ENCODE data around the gene PPP1CA.

Gene PPP1CA

GRCh38 chr11:67369801-67370284 lies 31.8 kb downstream of the PPP1CA start:
- Histone ChIP-seq H3K4me3 (ENCODE audit: low read length in 2 of 2) (peak overlapping the region; percentile 44 to 58), H3K4me1 (ENCODE audit: control insufficient read depth, insufficient read depth, low read length) (peaks cover 84% of the 10 kb centered on the region), H3K27ac (ENCODE audit: low read length) (peak overlapping the region; percentile 96)

GRCh38 chr11:67369275-67369674 lies 32.4 kb downstream of the PPP1CA start:
- Histone ChIP-seq H3K27ac (ENCODE audit: low read length) (peak overlapping the region; percentile 96), H3K9me3 (ENCODE audit: control insufficient read depth in 2 of 2, low read length in 2 of 2) (no peaks in the 10 kb centered on the region), H3K36me3 (ENCODE audit: control insufficient read depth in 2 of 2, insufficient read depth in 2 of 2, low read length in 2 of 2) (peaks cover 5 to 8% of the 10 kb centered on the region in 2 donors), H3K27me3 (ENCODE audit: control insufficient read depth in 1 of 2, insufficient read depth in 2 of 2, low read length in 2 of 2) (no peaks in the 10 kb centered on the region), H3K4me3 (ENCODE audit: low read length in 2 of 2) (peak overlapping the region; percentile 44 to 58), H3K4me1 (ENCODE audit: control insufficient read depth, insufficient read depth, low read length) (peaks cover 84% of the 10 kb centered on the region), H3K9ac (ENCODE audit: low read length in 2 of 2) (peak overlapping the region; percentile 62 to 78)

More at GRCh38 chr11:67369801-67370284, 31.8 kb downstream of the PPP1CA start:
- H3K9me3 ChIP-seq (ENCODE audit: control insufficient read depth in 2 of 2, low read length in 2 of 2): no peaks in the 10 kb centered on the region
- no peaks in the 10 kb centered on the region for H3K27me3 ChIP-seq (ENCODE audit: control insufficient read depth in 1 of 2, insufficient read depth in 2 of 2, low read length in 2 of 2)
- H3K36me3 ChIP-seq (ENCODE audit: control insufficient read depth in 2 of 2, insufficient read depth in 2 of 2, low read length in 2 of 2): peaks cover 0 to 3% of the 10 kb centered on the region in 2 donors
- peak overlapping the region; percentile 64 to 89 for H3K9ac ChIP-seq (ENCODE audit: low read length in 2 of 2)

GRCh38 chr11:67368621-67369020 lies 33.0 kb downstream of the PPP1CA start:
- H3K27me3 ChIP-seq (ENCODE audit: control insufficient read depth in 1 of 2, insufficient read depth in 2 of 2, low read length in 2 of 2): no peaks in the 10 kb centered on the region
- no peak overlapping the region for H3K4me3 ChIP-seq (ENCODE audit: low read length in 2 of 2)
- H3K36me3 ChIP-seq (ENCODE audit: control insufficient read depth in 2 of 2, insufficient read depth in 2 of 2, low read length in 2 of 2): peaks cover 7 to 8% of the 10 kb centered on the region in 2 donors
- peak overlapping the region; percentile 96 for H3K27ac ChIP-seq (ENCODE audit: low read length)
- no peak overlapping the region for H3K9ac ChIP-seq (ENCODE audit: low read length in 2 of 2)
- H3K9me3 ChIP-seq (ENCODE audit: control insufficient read depth in 2 of 2, low read length in 2 of 2): no peaks in the 10 kb centered on the region
- H3K4me1 ChIP-seq (ENCODE audit: control insufficient read depth, insufficient read depth, low read length): peaks cover 78% of the 10 kb centered on the region

- Histone ChIP-seq H3K27me3 (ENCODE audit: control insufficient read depth in 1 of 2, insufficient read depth in 2 of 2, low read length in 2 of 2) (no peaks in the 10 kb centered on the region), H3K9me3 (ENCODE audit: control insufficient read depth in 2 of 2, low read length in 2 of 2) (no peaks in the 10 kb centered on the region), H3K36me3 (ENCODE audit: control insufficient read depth in 2 of 2, insufficient read depth in 2 of 2, low read length in 2 of 2) (peaks cover 7 to 8% of the 10 kb centered on the region in 2 donors), H3K4me3 (ENCODE audit: low read length in 2 of 2) (no peak overlapping the region), H3K27ac (ENCODE audit: low read length) (peak overlapping the region; percentile 96), H3K4me1 (ENCODE audit: control insufficient read depth, insufficient read depth, low read length) (peaks cover 78% of the 10 kb centered on the region), H3K9ac (ENCODE audit: low read length in 2 of 2) (peak overlapping the region in 1 of 2 donors; percentile 24)
Measured at GRCh38 chr11:67367761-67368227, 33.9 kb downstream of the PPP1CA start.

GRCh38 chr11:67366961-67367760 lies 34.5 kb downstream of the PPP1CA start:
- Histone ChIP-seq H3K36me3 (ENCODE audit: control insufficient read depth in 2 of 2, insufficient read depth in 2 of 2, low read length in 2 of 2) (peaks cover 7 to 8% of the 10 kb centered on the region in 2 donors), H3K4me3 (ENCODE audit: low read length in 2 of 2) (peak overlapping the region; percentile 17 to 60), H3K4me1 (ENCODE audit: control insufficient read depth, insufficient read depth, low read length) (peaks cover 76% of the 10 kb centered on the region), H3K9me3 (ENCODE audit: control insufficient read depth in 2 of 2, low read length in 2 of 2) (no peaks in the 10 kb centered on the region), H3K9ac (ENCODE audit: low read length in 2 of 2) (peak overlapping the region in 1 of 2 donors; percentile 36), H3K27me3 (ENCODE audit: control insufficient read depth in 1 of 2, insufficient read depth in 2 of 2, low read length in 2 of 2) (no peaks in the 10 kb centered on the region), H3K27ac (ENCODE audit: low read length) (peak overlapping the region; percentile 96)

GRCh38 chr11:67366546-67366945 lies 35.1 kb downstream of the PPP1CA start:
- peaks cover 70% of the 10 kb centered on the region for H3K4me1 ChIP-seq (ENCODE audit: control insufficient read depth, insufficient read depth, low read length)
- H3K27me3 ChIP-seq (ENCODE audit: control insufficient read depth in 1 of 2, insufficient read depth in 2 of 2, low read length in 2 of 2): no peaks in the 10 kb centered on the region

GRCh38 chr11:67365736-67366444 lies 35.8 kb downstream of the PPP1CA start:
- H3K27ac ChIP-seq (ENCODE audit: low read length): peak overlapping the region; percentile 96
- peak overlapping the region; percentile 8 to 60 for H3K4me3 ChIP-seq (ENCODE audit: low read length in 2 of 2)
- no peaks in the 10 kb centered on the region for H3K9me3 ChIP-seq (ENCODE audit: control insufficient read depth in 2 of 2, low read length in 2 of 2)
- peaks cover 64% of the 10 kb centered on the region for H3K4me1 ChIP-seq (ENCODE audit: control insufficient read depth, insufficient read depth, low read length)
- H3K9ac ChIP-seq (ENCODE audit: low read length in 2 of 2): peak overlapping the region; percentile 36 to 55
- H3K36me3 ChIP-seq (ENCODE audit: control insufficient read depth in 2 of 2, insufficient read depth in 2 of 2, low read length in 2 of 2): peaks cover 7 to 8% of the 10 kb centered on the region in 2 donors
- H3K27me3 ChIP-seq (ENCODE audit: control insufficient read depth in 1 of 2, insufficient read depth in 2 of 2, low read length in 2 of 2): no peaks in the 10 kb centered on the region

More at GRCh38 chr11:67366546-67366945, 35.1 kb downstream of the PPP1CA start:
- Histone ChIP-seq H3K9me3 (ENCODE audit: control insufficient read depth in 2 of 2, low read length in 2 of 2) (no peaks in the 10 kb centered on the region), H3K27ac (ENCODE audit: low read length) (peak overlapping the region; percentile 96), H3K4me3 (ENCODE audit: low read length in 2 of 2) (peak overlapping the region; percentile 17 to 60), H3K36me3 (ENCODE audit: control insufficient read depth in 2 of 2, insufficient read depth in 2 of 2, low read length in 2 of 2) (peaks cover 7 to 8% of the 10 kb centered on the region in 2 donors), H3K9ac (ENCODE audit: low read length in 2 of 2) (peak overlapping the region in 1 of 2 donors; percentile 36)

- H3K9ac ChIP-seq (ENCODE audit: low read length in 2 of 2): no peak overlapping the region
- peaks cover 56% of the 10 kb centered on the region for H3K4me1 ChIP-seq (ENCODE audit: control insufficient read depth, insufficient read depth, low read length)
- peaks cover 7 to 8% of the 10 kb centered on the region in 2 donors for H3K36me3 ChIP-seq (ENCODE audit: control insufficient read depth in 2 of 2, insufficient read depth in 2 of 2, low read length in 2 of 2)
- no peak overlapping the region for H3K4me3 ChIP-seq (ENCODE audit: low read length in 2 of 2)
- H3K9me3 ChIP-seq (ENCODE audit: control insufficient read depth in 2 of 2, low read length in 2 of 2): no peaks in the 10 kb centered on the region
- peak overlapping the region; percentile 96 for H3K27ac ChIP-seq (ENCODE audit: low read length)
- H3K27me3 ChIP-seq (ENCODE audit: control insufficient read depth in 1 of 2, insufficient read depth in 2 of 2, low read length in 2 of 2): no peaks in the 10 kb centered on the region
Measured at GRCh38 chr11:67364783-67365722, 36.6 kb downstream of the PPP1CA start.

GRCh38 chr11:67364169-67364568 lies 37.5 kb downstream of the PPP1CA start:
- H3K9me3 ChIP-seq (ENCODE audit: control insufficient read depth in 2 of 2, low read length in 2 of 2): no peaks in the 10 kb centered on the region
- H3K4me1 ChIP-seq (ENCODE audit: control insufficient read depth, insufficient read depth, low read length): peaks cover 47% of the 10 kb centered on the region
- no peaks in the 10 kb centered on the region for H3K27me3 ChIP-seq (ENCODE audit: control insufficient read depth in 1 of 2, insufficient read depth in 2 of 2, low read length in 2 of 2)
- H3K9ac ChIP-seq (ENCODE audit: low read length in 2 of 2): no peak overlapping the region
- no peak overlapping the region for H3K4me3 ChIP-seq (ENCODE audit: low read length in 2 of 2)
- H3K27ac ChIP-seq (ENCODE audit: low read length): peak overlapping the region; percentile 96
- H3K36me3 ChIP-seq (ENCODE audit: control insufficient read depth in 2 of 2, insufficient read depth in 2 of 2, low read length in 2 of 2): peaks cover 7 to 8% of the 10 kb centered on the region in 2 donors

Measured in stomach smooth muscle (tissue), 2 donors.